Psoas muscle (tissue), 8 donors: Measurements from ENCODE around the gene MMP24OS. TPM values are rescaled to one million over a fixed set of nuclear protein-coding genes. Genes with fewer than 3 reads are reported as not detected.

Experiments used
- ATAC-seq, 4 donors: fragments of 200-7000 bp; cut with Tn5 transposase; one replicate each; pipeline ENCODE4 v1.9.1; 2020; ENCODE audit warnings: moderate library complexity in 3 of 4, mild to moderate bottlenecking in 2 of 4
- DNase-seq, 2 donors: peaks; one replicate each; pipeline ENCODE4 v3.0.0-alpha.2; 2020
- H3K27ac ChIP-seq: fragments of 200-600 bp; one replicate; pipeline ENCODE4 v1.8.0; 2022
- H3K27me3 ChIP-seq, 3 donors: fragments of 200-600 bp in 1 of 3; one replicate each; pipeline versions ENCODE4 v1.6.1 to v1.8.0; 2013 to 2022; ENCODE audit warnings: low read length in 2 of 3, mild to moderate bottlenecking in 2 of 3, moderate library complexity in 1 of 3; ENCODE audit not compliant: insufficient read depth in 3 of 3
- H3K36me3 ChIP-seq, 2 donors: fragments of 200-600 bp in 1 of 2; one replicate each; pipeline versions ENCODE4 v1.6.1 to v1.8.0; 2013 to 2022; ENCODE audit warnings: low read depth in 1 of 2, mild to moderate bottlenecking in 1 of 2, moderate library complexity in 1 of 2; ENCODE audit not compliant: insufficient read depth in 1 of 2
- H3K4me1 ChIP-seq: fragments of 200-600 bp; one replicate; pipeline ENCODE4 v1.8.0; 2022
- H3K4me3 ChIP-seq: fragments of 200-600 bp; one replicate; pipeline ENCODE4 v1.8.0; 2022; ENCODE audit warnings: mild to moderate bottlenecking
- H3K9me3 ChIP-seq: fragments of 200-600 bp; one replicate; pipeline ENCODE4 v1.8.0; 2022
- CTCF ChIP-seq: fragments of 200-600 bp; IDR thresholded peaks from one replicate; pipeline ENCODE4 v1.8.0; 2022; ENCODE audit warnings: antibody characterized with exemption
- WGBS, 3 donors: extraction: QIAGEN DNeasy Blood & Tissue Kit; methylation state at CpG; one replicate each; pipeline versions ENCODE4 v1.1.6 to v1.1.7; 2013; 5-methylcytosine and 5-hydroxymethylcytosine counted together
- intact Hi-C, 2 donors: fragments of 100-400 bp; cut with DNase I; formaldehyde crosslinking; loops; one replicate each; pipeline versions ENCODE4 v1.11.0 to v1.14.2; 2022
- polyA plus RNA-seq, 3 donors: library from polyadenylated mRNA; stranded (reverse); fragments of 200-250 nt; gene quantifications; one replicate each; pipeline ENCODE4 v1.2.3, GENCODE V29; 2013
- total RNA-seq, 4 donors: library from RNA; stranded (reverse); fragmentation: NEBNext Ultra II Directional in 2 of 4; extraction: Animal tissue kit (Norgen Biotek cat#: 25700) in 2 of 4; gene quantifications; one replicate each; pipeline versions ENCODE4 v1.2.1 to v1.2.4, GENCODE V29; 2021 to 2023
- donor health status: healthy with polysubstance abuse.
- donor health status: DM: no; HTN: no; CAD: no; lungs with moderate emphysema.
- donor health status: Bipolar disorder and iron deficiency.
- donor health status: healthy.
- donor health status: DM: yes; HTN: yes; CAD: no.
- donor health status: DM: no; HTN: no; CAD: no.
- donor health status: DM: no; HTN: no; CAD: no.
- donor health status: DM: yes; HTN: yes; CAD: no.

The MMP24OS gene
- total and polyA plus RNA-seq, 7 donors = 10.4 to 40.6 (median 25.1) TPM

DNA sequence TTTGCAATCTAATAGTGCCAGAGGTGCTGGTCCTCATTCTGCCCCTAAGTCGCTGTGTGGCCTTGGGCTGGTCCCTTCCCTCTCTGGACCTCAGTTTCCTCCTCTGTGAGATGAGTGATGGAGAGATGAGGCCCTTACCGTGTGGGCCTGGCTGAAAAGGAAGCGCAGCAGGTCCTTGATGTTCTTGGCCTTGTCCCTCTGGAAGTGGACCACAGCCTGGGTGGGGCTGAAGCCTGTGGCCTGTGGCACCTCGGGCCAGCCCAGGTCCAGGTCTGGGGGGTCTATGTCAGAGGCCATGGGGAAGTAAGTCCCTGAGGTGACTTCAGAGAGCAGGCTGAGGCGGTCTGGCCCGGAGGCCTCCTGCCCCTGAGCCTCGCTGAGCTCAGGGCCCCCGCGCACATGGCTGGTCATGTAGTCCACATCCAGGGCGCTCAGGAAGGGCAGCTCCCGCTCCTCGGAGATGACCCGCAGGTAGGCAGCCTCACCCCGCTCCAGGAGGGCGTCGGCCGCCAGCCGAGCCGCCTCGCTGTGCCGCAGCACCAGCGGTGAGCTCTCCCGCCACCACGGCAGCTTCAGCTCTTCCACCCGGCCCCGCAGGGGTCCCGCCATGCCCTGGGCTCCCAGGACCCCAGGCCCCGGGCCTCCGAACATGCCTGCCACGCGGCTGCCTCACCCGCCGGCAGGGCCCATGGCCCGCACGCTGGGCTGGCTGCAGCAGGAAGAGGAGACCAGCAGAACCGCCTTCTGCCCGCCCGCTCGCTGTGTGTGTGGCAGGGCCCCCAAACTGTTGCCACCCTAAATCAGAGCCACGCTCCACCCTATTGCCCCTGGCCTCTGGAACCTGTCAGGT is 14.0 kb upstream of the MMP24OS start, which contains the start of gene FAM83C:
Gene FAM83C (minus strand): TSS at position 772 of the 850 bp plus-strand sequence. CDS start 121 bp downstream, at position 651.
- no peak for ATAC-seq
- 77 to 86% (median 79%) methylated on average over 34 to 40 of the region's 40 CpGs for WGBS, 3 donors
- Histone ChIP-seq H3K27me3 (peaks cover 0 to 25% (median 4%) of the 10 kb centered on the region in 3 donors), H3K4me1 (no peaks in the 10 kb centered on the region), H3K9me3 (no peaks in the 10 kb centered on the region), H3K27ac (no peak within 1 kb of the TSS), H3K36me3 (no peaks in the 10 kb centered on the region), H3K4me3 (no peak within 1 kb of the TSS)
- TF ChIP-seq CTCF = no peak
- DNase-seq = no peak
- intact Hi-C loops = no loop called here

- peaks cover 0 to 21% (median 4%) of the 10 kb centered on the region in 3 donors for H3K27me3 ChIP-seq
- WGBS, 3 donors = 71 to 80% (median 75%) methylated on average over 7 of the region's 7 CpGs
- H3K36me3 ChIP-seq = no peaks in the 10 kb centered on the region
- H3K4me1 ChIP-seq = no peaks in the 10 kb centered on the region
- H3K27ac ChIP-seq = no peak overlapping the region
- intact Hi-C loops = no loop called here
- H3K4me3 ChIP-seq = no peak overlapping the region
- no peak for DNase-seq
- no peaks in the 10 kb centered on the region for H3K9me3 ChIP-seq
- ATAC-seq = no peak
- no peak for TF ChIP-seq CTCF
These were observed 13.0 kb upstream of the MMP24OS start for GRCh38 chr20:35290887-35291417.

DNA sequence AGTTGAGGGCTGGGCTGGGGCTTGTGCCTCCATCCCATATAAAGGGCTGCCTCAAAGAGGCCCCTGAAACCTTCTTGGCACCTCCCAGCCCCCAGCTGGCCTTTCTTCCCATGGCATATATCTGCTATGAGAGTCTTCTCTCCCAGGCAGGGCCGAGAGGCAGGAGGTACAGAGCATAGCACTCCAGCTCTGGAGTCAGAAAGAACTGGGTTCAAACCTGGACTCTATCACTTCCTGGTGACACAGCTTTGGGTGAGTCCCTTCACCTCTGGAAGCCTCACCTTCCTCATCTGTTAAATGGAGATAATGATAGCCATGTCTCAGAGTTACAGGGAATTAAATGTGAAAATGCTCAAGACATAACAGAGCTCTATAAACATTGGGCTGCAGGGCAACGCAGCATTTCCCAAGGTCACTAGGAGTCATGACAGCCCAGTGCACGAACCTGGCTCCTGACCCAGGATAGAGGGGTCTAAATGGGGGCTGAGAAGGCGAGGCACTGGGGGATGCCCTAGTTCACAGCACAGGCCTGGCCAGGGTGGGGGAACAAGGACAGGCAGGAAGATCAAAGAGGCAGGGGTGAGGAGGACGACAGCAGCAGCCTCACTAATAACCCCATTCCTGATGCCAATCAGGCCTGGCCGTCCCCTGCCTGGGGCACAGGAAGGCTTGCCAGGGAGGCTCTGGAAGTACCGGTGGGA is 12.4 kb upstream of the MMP24OS start:
- TF ChIP-seq CTCF = no peak
- Histone ChIP-seq H3K9me3 (no peaks in the 10 kb centered on the region), H3K4me3 (no peak overlapping the region), H3K4me1 (peaks cover under 1% of the 10 kb centered on the region), H3K27me3 (peaks cover 0 to 21% (median 4%) of the 10 kb centered on the region in 3 donors), H3K27ac (no peak overlapping the region), H3K36me3 (no peaks in the 10 kb centered on the region)
- ATAC-seq (no peak), DNase-seq (no peak)
- intact Hi-C loops = no loop called here
- WGBS, 3 donors = 54 to 67% (median 58%) methylated on average over 7 of the region's 7 CpGs

GRCh38 chr20:35288325-35289060 is 10.6 kb upstream of the MMP24OS start:
- Histone ChIP-seq H3K4me1 (peaks cover 5% of the 10 kb centered on the region), H3K27me3 (peaks cover 0 to 13% (median 2%) of the 10 kb centered on the region in 3 donors), H3K36me3 (no peaks in the 10 kb centered on the region), H3K4me3 (no peak overlapping the region), H3K9me3 (no peaks in the 10 kb centered on the region), H3K27ac (no peak overlapping the region)
- ATAC-seq (no peak), DNase-seq (peak in 1 of 2 donors; percentile 40)
- no peak for TF ChIP-seq CTCF
- intact Hi-C loops = loop anchor here in 1 of 2 donors (5.0 kb wide), 1 partner anchor 164 kb away; no protein-coding TSS in a partner anchor
- WGBS, 3 donors = 78 to 82% (median 80%) methylated on average over 19 of the region's 19 CpGs
